ENCODE data around the gene HIRIP3. TPM values are rescaled to one million over a fixed set of nuclear protein-coding genes. Genes with fewer than 3 reads are reported as not detected.

Gene HIRIP3
- total RNA-seq, 1 donor from 2014 or later, result 14.2 TPM

- Mint-ChIP-seq H3K4me3 (no peak overlapping the region), H3K9me3 (no peaks in the 10 kb centered on the region), H3K27me3 (peaks cover 14% of the 10 kb centered on the region), H3K36me3 (ENCODE audit: low read depth) (peaks cover 18% of the 10 kb centered on the region), H3K27ac (no peak overlapping the region), H3K4me1 (peaks cover 16% of the 10 kb centered on the region)
- intact Hi-C loops (cut with micrococcal nuclease), result no loop called here
- ChIA-PET POLR2A (no interaction called here), CTCF (interaction anchor here (0.7 to 1.3 kb wide), 5 partner anchors 31 to 315 kb away, joined by 3 to 6 read pairs (median 3); partner anchors contain the start of gene KCTD13)
- DNase-seq (no peak), ATAC-seq (ENCODE audit: low read depth) (no peak)
- no peak for TF ChIP-seq CTCF (IDR thresholded peaks at IDR 0.05)
Observed at GRCh38 chr16:30006659-30007377, 11.4 kb upstream of the HIRIP3 start.

GRCh38 chr16:30006095-30006473 is 10.7 kb upstream of the HIRIP3 start:
- Mint-ChIP-seq H3K4me1 (peaks cover 12% of the 10 kb centered on the region), H3K36me3 (ENCODE audit: low read depth) (peaks cover 24% of the 10 kb centered on the region), H3K4me3 (no peak overlapping the region), H3K27ac (no peak overlapping the region), H3K9me3 (no peaks in the 10 kb centered on the region), H3K27me3 (peaks cover 12% of the 10 kb centered on the region)
- POLR2A ChIA-PET, result interaction anchor here (0.8 to 2.2 kb wide), 3 partner anchors 80 to 306 kb away, joined by 3 to 8 read pairs (median 3); partner anchors contain the start of gene KCTD13
- CTCF ChIA-PET, result interaction anchor here (0.7 to 1.3 kb wide), 5 partner anchors 31 to 315 kb away, joined by 3 to 6 read pairs (median 4); partner anchors contain the start of gene KCTD13
- ATAC-seq (ENCODE audit: low read depth) (no peak), DNase-seq (no peak)
- intact Hi-C loops (cut with micrococcal nuclease), result no loop called here
- no peak for TF ChIP-seq CTCF (IDR thresholded peaks at IDR 0.05)

- Mint-ChIP-seq H3K36me3 (ENCODE audit: low read depth) (peaks cover 25% of the 10 kb centered on the region), H3K27me3 (peaks cover 11% of the 10 kb centered on the region), H3K9me3 (no peaks in the 10 kb centered on the region), H3K4me3 (no peak overlapping the region), H3K4me1 (peaks cover 10% of the 10 kb centered on the region), H3K27ac (no peak overlapping the region)
- intact Hi-C loops (cut with micrococcal nuclease), result loop anchor here (1.0 to 2.0 kb wide), 3 partner anchors 143 to 312 kb away; partner anchors contain the start of gene CDIPT
- peak; percentile 31 for DNase-seq
- peak; percentile 30 for TF ChIP-seq CTCF (IDR thresholded peaks at IDR 0.05)
- ChIA-PET CTCF (interaction anchor here (0.8 to 1.3 kb wide), 4 partner anchors 30 to 314 kb away, joined by 3 to 6 read pairs (median 4); partner anchors contain the start of gene KCTD13), POLR2A (interaction anchor here (0.6 to 2.2 kb wide), 5 partner anchors 9 to 305 kb away, joined by 3 to 8 read pairs (median 3); partner anchors contain the start of genes INO80E, KCTD13 and PAGR1)
- peak; percentile 81 for ATAC-seq (ENCODE audit: low read depth)
Observed at GRCh38 chr16:30005341-30006094, 10.1 kb upstream of the HIRIP3 start.

- no peak overlapping the region for H3K4me3 Mint-ChIP-seq
- H3K9me3 Mint-ChIP-seq, result no peaks in the 10 kb centered on the region
- H3K36me3 Mint-ChIP-seq (ENCODE audit: low read depth), result peaks cover 29% of the 10 kb centered on the region
- no peak for TF ChIP-seq CTCF (IDR thresholded peaks at IDR 0.05)
- intact Hi-C loops (cut with micrococcal nuclease), result loop anchor here (1.0 to 2.0 kb wide), 3 partner anchors 142 to 312 kb away; partner anchors contain the start of gene CDIPT
- no peak overlapping the region for H3K27ac Mint-ChIP-seq
- POLR2A ChIA-PET, result interaction anchor here (0.6 to 2.2 kb wide), 9 partner anchors 8 to 274 kb away, joined by 3 to 8 read pairs (median 3); partner anchors contain the start of genes CDIPT, INO80E, KCTD13 and PAGR1
- CTCF ChIA-PET, result interaction anchor here (0.6 to 1.6 kb wide), 5 partner anchors 10 to 304 kb away, joined by 3 to 6 read pairs (median 5); no protein-coding TSS in a partner anchor
- peaks cover 5% of the 10 kb centered on the region for H3K4me1 Mint-ChIP-seq
- H3K27me3 Mint-ChIP-seq, result peaks cover 5% of the 10 kb centered on the region
- peak; percentile 33 for ATAC-seq (ENCODE audit: low read depth)
- DNase-seq, result no peak
Observed at GRCh38 chr16:30004811-30005242, 9.4 kb upstream of the HIRIP3 start.

All from activated B cell treated with CpG ODN at 0.5 μM for 24 hours (primary cell).